Measurements from ENCODE around the gene STXBP2. TPM values are rescaled to one million over a fixed set of nuclear protein-coding genes. Genes with fewer than 3 reads are reported as not detected.

The STXBP2 gene
- total RNA-seq, 1 donor from 2014 or later: 64.3 TPM

DNA sequence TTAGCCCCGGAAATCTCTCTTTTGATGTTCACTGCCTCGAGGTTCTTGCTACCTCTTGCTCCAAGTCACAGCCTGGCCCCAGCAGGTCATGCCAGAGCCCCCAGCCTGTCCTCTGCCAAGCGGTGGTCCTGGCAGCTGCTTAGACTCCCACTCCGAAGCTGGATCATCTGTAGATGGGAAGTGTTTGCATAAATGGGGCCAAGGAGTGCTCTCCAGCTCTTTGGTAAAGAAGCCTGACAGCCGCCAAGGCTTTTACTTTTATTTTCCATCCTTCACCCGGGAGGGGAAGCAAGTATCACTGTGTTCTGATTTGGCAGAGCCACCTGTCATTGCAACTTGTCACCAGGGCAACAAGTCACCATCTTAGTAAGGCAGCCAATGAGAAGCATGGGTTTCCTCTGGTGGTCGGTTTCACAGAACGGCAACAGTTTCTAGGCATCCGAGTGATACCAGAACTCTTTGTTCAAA, 21.3 kb downstream of the STXBP2 start:
- Histone ChIP-seq H3K27ac (no peak overlapping the region), H3K4me1 (no peaks in the 10 kb centered on the region), H3K27me3 (no peaks in the 10 kb centered on the region), H3K4me3 (no peak overlapping the region), H3K9me3 (no peaks in the 10 kb centered on the region), H3K36me3 (no peaks in the 10 kb centered on the region)
- TF ChIP-seq POLR2AphosphoS5 (IDR thresholded peaks at IDR 0.05; ENCODE audit: insufficient read depth in 1 of 2, low read depth in 1 of 2) (no peak), POLR2A (IDR thresholded peaks at IDR 0.05) (no peak)
- TF ChIP-seq, protein P1, sequence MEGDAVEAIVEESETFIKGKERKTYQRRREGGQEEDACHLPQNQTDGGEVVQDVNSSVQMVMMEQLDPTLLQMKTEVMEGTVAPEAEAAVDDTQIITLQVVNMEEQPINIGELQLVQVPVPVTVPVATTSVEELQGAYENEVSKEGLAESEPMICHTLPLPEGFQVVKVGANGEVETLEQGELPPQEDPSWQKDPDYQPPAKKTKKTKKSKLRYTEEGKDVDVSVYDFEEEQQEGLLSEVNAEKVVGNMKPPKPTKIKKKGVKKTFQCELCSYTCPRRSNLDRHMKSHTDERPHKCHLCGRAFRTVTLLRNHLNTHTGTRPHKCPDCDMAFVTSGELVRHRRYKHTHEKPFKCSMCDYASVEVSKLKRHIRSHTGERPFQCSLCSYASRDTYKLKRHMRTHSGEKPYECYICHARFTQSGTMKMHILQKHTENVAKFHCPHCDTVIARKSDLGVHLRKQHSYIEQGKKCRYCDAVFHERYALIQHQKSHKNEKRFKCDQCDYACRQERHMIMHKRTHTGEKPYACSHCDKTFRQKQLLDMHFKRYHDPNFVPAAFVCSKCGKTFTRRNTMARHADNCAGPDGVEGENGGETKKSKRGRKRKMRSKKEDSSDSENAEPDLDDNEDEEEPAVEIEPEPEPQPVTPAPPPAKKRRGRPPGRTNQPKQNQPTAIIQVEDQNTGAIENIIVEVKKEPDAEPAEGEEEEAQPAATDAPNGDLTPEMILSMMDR (IDR thresholded peaks at IDR 0.05): no peak
- DNase-seq (ENCODE audit: extremely low spot score in 2 of 2): no peak
- intact Hi-C loops (cut with DNase I): no loop called here

DNA sequence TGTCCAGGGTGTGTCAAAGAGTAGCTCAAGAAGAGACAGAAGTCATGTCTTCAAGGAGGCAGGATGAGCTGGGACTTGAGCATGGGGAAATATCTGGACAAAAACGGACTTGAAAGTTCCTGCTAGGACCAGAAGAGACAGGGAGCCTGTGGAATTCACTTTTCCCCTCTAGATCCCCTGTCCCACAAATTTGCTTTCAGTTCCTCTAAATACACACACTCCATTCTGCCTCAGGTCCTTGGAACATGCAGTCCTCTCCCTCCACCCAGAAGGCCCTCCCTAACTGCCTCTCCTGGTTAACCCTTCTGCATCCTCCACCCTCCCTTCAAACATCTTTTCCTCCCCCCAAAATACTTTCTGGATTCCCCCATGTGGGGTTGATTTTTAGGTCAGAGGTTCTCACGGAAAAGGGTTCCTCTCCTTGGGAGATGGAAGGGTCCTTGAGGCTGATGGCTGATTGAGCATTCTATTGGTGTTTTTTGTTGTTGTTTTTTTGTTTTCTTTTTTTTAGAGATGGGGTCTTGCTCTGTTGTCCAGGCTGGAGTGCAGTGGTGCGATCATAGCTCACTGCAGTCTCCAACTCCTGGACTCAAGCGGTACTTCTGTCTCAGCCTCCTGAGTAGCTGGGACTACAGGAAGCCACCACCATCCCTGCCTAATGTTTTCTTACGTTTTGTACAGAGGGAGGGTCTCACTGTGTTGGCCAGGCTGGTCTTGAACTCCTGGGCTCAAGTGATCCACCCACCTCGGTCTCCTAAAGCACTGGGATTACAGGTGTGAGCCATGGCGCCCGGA, 25.0 kb downstream of the STXBP2 start:
- no peak for TF ChIP-seq POLR2AphosphoS5 (IDR thresholded peaks at IDR 0.05; ENCODE audit: insufficient read depth in 1 of 2, low read depth in 1 of 2)
- TF ChIP-seq POLR2A (IDR thresholded peaks at IDR 0.05): no peak
- TF ChIP-seq, protein P1 (IDR thresholded peaks at IDR 0.05): no peak
- no peak for DNase-seq (ENCODE audit: extremely low spot score in 2 of 2)

DNA sequence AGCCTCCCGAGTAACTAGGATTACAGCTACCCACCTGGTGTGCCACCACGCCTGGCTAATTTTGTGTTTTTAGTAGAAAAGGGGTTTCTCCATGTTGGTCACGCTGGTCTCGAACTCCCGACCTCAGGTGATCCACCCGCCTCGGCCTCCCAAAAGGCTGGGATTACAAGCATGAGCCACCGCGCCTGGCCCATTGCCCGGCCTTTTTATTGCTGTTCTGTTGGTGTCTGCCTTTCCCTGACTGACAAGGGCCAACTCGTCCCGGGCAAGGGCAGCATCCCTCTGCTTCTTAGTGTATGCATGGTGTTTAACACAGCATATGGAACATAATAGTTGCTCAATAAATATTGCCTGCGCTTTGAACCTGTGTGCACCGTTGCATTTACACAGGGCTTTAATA, 25.7 kb downstream of the STXBP2 start:
- Histone ChIP-seq H3K4me3 (no peak overlapping the region), H3K9me3 (no peaks in the 10 kb centered on the region), H3K27ac (no peak overlapping the region), H3K4me1 (no peaks in the 10 kb centered on the region), H3K36me3 (no peaks in the 10 kb centered on the region), H3K27me3 (no peaks in the 10 kb centered on the region)
- no peak for TF ChIP-seq POLR2A (IDR thresholded peaks at IDR 0.05)
- TF ChIP-seq, protein P1 (IDR thresholded peaks at IDR 0.05): no peak
- TF ChIP-seq POLR2AphosphoS5 (IDR thresholded peaks at IDR 0.05; ENCODE audit: insufficient read depth in 1 of 2, low read depth in 1 of 2): no peak
- DNase-seq (ENCODE audit: extremely low spot score in 2 of 2): no peak
- intact Hi-C loops (cut with DNase I): no loop called here

More for the DNA sequence above, 25.0 kb downstream of the STXBP2 start:
- Histone ChIP-seq H3K27ac (no peak overlapping the region), H3K9me3 (no peaks in the 10 kb centered on the region), H3K36me3 (no peaks in the 10 kb centered on the region), H3K4me3 (no peak overlapping the region), H3K4me1 (no peaks in the 10 kb centered on the region), H3K27me3 (no peaks in the 10 kb centered on the region)
- intact Hi-C loops (cut with DNase I): no loop called here

DNA sequence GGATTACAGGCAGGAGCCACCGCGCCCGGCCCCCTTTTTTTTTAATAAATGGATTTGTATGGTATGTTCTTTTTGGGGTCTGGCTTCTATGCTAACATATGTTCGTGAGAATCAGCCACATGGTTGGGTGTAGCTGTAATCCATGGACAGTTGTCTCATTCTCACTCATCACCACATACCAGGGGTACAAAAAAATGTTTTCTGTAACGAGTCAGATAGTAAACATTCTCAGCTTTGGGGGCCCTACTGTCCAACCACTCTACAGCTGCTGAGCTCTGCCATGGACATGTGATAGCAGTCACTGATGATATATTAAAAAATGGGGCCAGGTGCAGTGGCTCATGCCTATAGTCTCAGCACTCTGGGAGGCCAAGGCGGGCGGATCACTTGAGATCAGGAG, 26.8 kb downstream of the STXBP2 start:
- H3K27ac ChIP-seq: no peak overlapping the region
- no peaks in the 10 kb centered on the region for H3K27me3 ChIP-seq
- no peak for DNase-seq (ENCODE audit: extremely low spot score in 2 of 2)
- H3K4me1 ChIP-seq: no peaks in the 10 kb centered on the region
- intact Hi-C loops (cut with DNase I): no loop called here
- H3K4me3 ChIP-seq: no peak overlapping the region
- H3K9me3 ChIP-seq: no peaks in the 10 kb centered on the region
- H3K36me3 ChIP-seq: no peaks in the 10 kb centered on the region
- TF ChIP-seq, protein P1 (IDR thresholded peaks at IDR 0.05): no peak
- TF ChIP-seq POLR2AphosphoS5 (IDR thresholded peaks at IDR 0.05; ENCODE audit: insufficient read depth in 1 of 2, low read depth in 1 of 2) (no peak), POLR2A (IDR thresholded peaks at IDR 0.05) (no peak)

DNA sequence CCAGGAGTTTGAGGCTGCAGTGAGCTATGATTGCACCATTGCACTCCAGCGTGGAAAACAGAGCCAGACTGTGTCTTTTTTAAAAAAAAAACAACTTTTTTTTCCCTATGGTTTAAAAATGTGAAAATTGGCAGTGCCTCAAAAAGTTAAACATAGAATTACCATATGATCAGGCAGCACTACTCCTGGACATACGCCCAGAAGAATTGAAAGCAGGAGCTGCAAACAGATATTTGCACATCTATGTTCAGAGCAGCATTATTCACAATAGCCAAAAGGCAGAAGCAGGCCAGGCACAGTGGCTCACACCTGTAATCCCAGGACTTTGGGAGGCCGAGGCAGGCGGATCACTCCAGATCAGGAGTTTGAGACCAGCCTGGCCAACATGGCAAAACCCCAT, 28.2 kb downstream of the STXBP2 start:
- Histone ChIP-seq H3K4me3 (no peak overlapping the region), H3K27me3 (no peaks in the 10 kb centered on the region), H3K36me3 (no peaks in the 10 kb centered on the region), H3K27ac (no peak overlapping the region), H3K9me3 (no peaks in the 10 kb centered on the region), H3K4me1 (no peaks in the 10 kb centered on the region)
- intact Hi-C loops (cut with DNase I): no loop called here
- TF ChIP-seq POLR2AphosphoS5 (IDR thresholded peaks at IDR 0.05; ENCODE audit: insufficient read depth in 1 of 2, low read depth in 1 of 2): no peak
- TF ChIP-seq, protein P1 (IDR thresholded peaks at IDR 0.05): no peak
- no peak for TF ChIP-seq POLR2A (IDR thresholded peaks at IDR 0.05)
- DNase-seq (ENCODE audit: extremely low spot score in 2 of 2): no peak
